Measurements from ENCODE around the gene TP53BP1. TPM values are rescaled to one million over a fixed set of nuclear protein-coding genes. Genes with fewer than 3 reads are reported as not detected.

The TP53BP1 gene
- total and polyA plus RNA-seq, 4 donors: 78.8 to 109 (median 88.8) TPM

GRCh38 chr15:43469867-43470266 is 23.1 kb downstream of the TP53BP1 start:
- H3K27ac ChIP-seq (ENCODE audit: low read depth, low read length): no peak overlapping the region
- H3K9me3 ChIP-seq (ENCODE audit: control insufficient read depth, insufficient read depth, low read length): no peaks in the 10 kb centered on the region
- H3K4me3 ChIP-seq (ENCODE audit: low read depth, low read length): no peak overlapping the region
- H3K36me3 ChIP-seq (ENCODE audit: control insufficient read depth, insufficient read depth, low read length): peaks cover 42% of the 10 kb centered on the region
- no peaks in the 10 kb centered on the region for H3K4me1 ChIP-seq (ENCODE audit: control insufficient read depth, insufficient read depth, low read length)
- no peak for DNase-seq (ENCODE audit: low read depth in 4 of 6, low spot score in 6 of 6)
- WGBS (ENCODE audit: insufficient coverage): no CpG with 5 or more reads among the region's 3 CpGs
- H3K27me3 ChIP-seq (ENCODE audit: control insufficient read depth, insufficient read depth, low read length): no peaks in the 10 kb centered on the region

GRCh38 chr15:43465100-43465499 is 27.9 kb downstream of the TP53BP1 start:
- H3K9me3 ChIP-seq (ENCODE audit: control insufficient read depth, insufficient read depth, low read length): no peaks in the 10 kb centered on the region
- WGBS (ENCODE audit: insufficient coverage): 90% methylated on average over 2 of the region's 2 CpGs
- H3K36me3 ChIP-seq (ENCODE audit: control insufficient read depth, insufficient read depth, low read length): peaks cover 43% of the 10 kb centered on the region
- no peaks in the 10 kb centered on the region for H3K27me3 ChIP-seq (ENCODE audit: control insufficient read depth, insufficient read depth, low read length)
- no peak overlapping the region for H3K27ac ChIP-seq (ENCODE audit: low read depth, low read length)
- DNase-seq (ENCODE audit: low read depth in 4 of 6, low spot score in 6 of 6): no peak
- H3K4me1 ChIP-seq (ENCODE audit: control insufficient read depth, insufficient read depth, low read length): no peaks in the 10 kb centered on the region
- no peak overlapping the region for H3K4me3 ChIP-seq (ENCODE audit: low read depth, low read length)

GRCh38 chr15:43463998-43464397 is 29.0 kb downstream of the TP53BP1 start:
- no peaks in the 10 kb centered on the region for H3K27me3 ChIP-seq (ENCODE audit: control insufficient read depth, insufficient read depth, low read length)
- no peak overlapping the region for H3K27ac ChIP-seq (ENCODE audit: low read depth, low read length)
- no peak for DNase-seq (ENCODE audit: low read depth in 4 of 6, low spot score in 6 of 6)
- no peak overlapping the region for H3K4me3 ChIP-seq (ENCODE audit: low read depth, low read length)
- peaks cover 48% of the 10 kb centered on the region for H3K36me3 ChIP-seq (ENCODE audit: control insufficient read depth, insufficient read depth, low read length)
- H3K4me1 ChIP-seq (ENCODE audit: control insufficient read depth, insufficient read depth, low read length): no peaks in the 10 kb centered on the region
- no CpG with 5 or more reads among the region's 1 CpG for WGBS (ENCODE audit: insufficient coverage)
- H3K9me3 ChIP-seq (ENCODE audit: control insufficient read depth, insufficient read depth, low read length): no peaks in the 10 kb centered on the region

- Histone ChIP-seq H3K4me1 (ENCODE audit: control insufficient read depth, insufficient read depth, low read length) (no peaks in the 10 kb centered on the region), H3K27me3 (ENCODE audit: control insufficient read depth, insufficient read depth, low read length) (no peaks in the 10 kb centered on the region), H3K4me3 (ENCODE audit: low read depth, low read length) (no peak overlapping the region), H3K36me3 (ENCODE audit: control insufficient read depth, insufficient read depth, low read length) (peaks cover 53% of the 10 kb centered on the region), H3K27ac (ENCODE audit: low read depth, low read length) (no peak overlapping the region), H3K9me3 (ENCODE audit: control insufficient read depth, insufficient read depth, low read length) (no peaks in the 10 kb centered on the region)
- no peak for DNase-seq (ENCODE audit: low read depth in 4 of 6, low spot score in 6 of 6)
- WGBS (ENCODE audit: insufficient coverage): no CpG with 5 or more reads among the region's 1 CpG
Measured at GRCh38 chr15:43463507-43463906, 29.4 kb downstream of the TP53BP1 start.

- no peaks in the 10 kb centered on the region for H3K4me1 ChIP-seq (ENCODE audit: control insufficient read depth, insufficient read depth, low read length)
- no peak for DNase-seq (ENCODE audit: low read depth in 4 of 6, low spot score in 6 of 6)
- WGBS (ENCODE audit: insufficient coverage): no CpG with 5 or more reads among the region's 1 CpG
- peaks cover 24% of the 10 kb centered on the region for H3K36me3 ChIP-seq (ENCODE audit: control insufficient read depth, insufficient read depth, low read length)
- no peaks in the 10 kb centered on the region for H3K27me3 ChIP-seq (ENCODE audit: control insufficient read depth, insufficient read depth, low read length)
- no peak overlapping the region for H3K27ac ChIP-seq (ENCODE audit: low read depth, low read length)
- no peak overlapping the region for H3K4me3 ChIP-seq (ENCODE audit: low read depth, low read length)
- no peaks in the 10 kb centered on the region for H3K9me3 ChIP-seq (ENCODE audit: control insufficient read depth, insufficient read depth, low read length)
Measured at GRCh38 chr15:43449981-43450380, 43.0 kb downstream of the TP53BP1 start.

- Histone ChIP-seq H3K4me3 (ENCODE audit: low read depth, low read length) (no peak overlapping the region), H3K27me3 (ENCODE audit: control insufficient read depth, insufficient read depth, low read length) (no peaks in the 10 kb centered on the region), H3K36me3 (ENCODE audit: control insufficient read depth, insufficient read depth, low read length) (peaks cover 17% of the 10 kb centered on the region), H3K27ac (ENCODE audit: low read depth, low read length) (no peak overlapping the region), H3K4me1 (ENCODE audit: control insufficient read depth, insufficient read depth, low read length) (no peaks in the 10 kb centered on the region), H3K9me3 (ENCODE audit: control insufficient read depth, insufficient read depth, low read length) (no peaks in the 10 kb centered on the region)
- WGBS (ENCODE audit: insufficient coverage): 86% methylated on average over 1 of the region's 2 CpGs
- DNase-seq (ENCODE audit: low read depth in 4 of 6, low spot score in 6 of 6): no peak
Measured at GRCh38 chr15:43446344-43446743, 46.6 kb downstream of the TP53BP1 start.

GRCh38 chr15:43441316-43441715 is 51.6 kb downstream of the TP53BP1 start:
- Histone ChIP-seq H3K36me3 (ENCODE audit: control insufficient read depth, insufficient read depth, low read length) (peaks cover 35% of the 10 kb centered on the region), H3K27ac (ENCODE audit: low read depth, low read length) (no peak overlapping the region), H3K27me3 (ENCODE audit: control insufficient read depth, insufficient read depth, low read length) (no peaks in the 10 kb centered on the region), H3K9me3 (ENCODE audit: control insufficient read depth, insufficient read depth, low read length) (no peaks in the 10 kb centered on the region), H3K4me3 (ENCODE audit: low read depth, low read length) (no peak overlapping the region), H3K4me1 (ENCODE audit: control insufficient read depth, insufficient read depth, low read length) (no peaks in the 10 kb centered on the region)
- peak in 1 of 6 donors; percentile 14 for DNase-seq (ENCODE audit: low read depth in 4 of 6, low spot score in 6 of 6)

GRCh38 chr15:43440721-43441281 is 52.2 kb downstream of the TP53BP1 start:
- no CpG with 5 or more reads among the region's 4 CpGs for WGBS (ENCODE audit: insufficient coverage)
- Histone ChIP-seq H3K9me3 (ENCODE audit: control insufficient read depth, insufficient read depth, low read length) (no peaks in the 10 kb centered on the region), H3K27me3 (ENCODE audit: control insufficient read depth, insufficient read depth, low read length) (no peaks in the 10 kb centered on the region), H3K36me3 (ENCODE audit: control insufficient read depth, insufficient read depth, low read length) (peaks cover 36% of the 10 kb centered on the region), H3K4me1 (ENCODE audit: control insufficient read depth, insufficient read depth, low read length) (no peaks in the 10 kb centered on the region), H3K4me3 (ENCODE audit: low read depth, low read length) (no peak overlapping the region), H3K27ac (ENCODE audit: low read depth, low read length) (no peak overlapping the region)
- DNase-seq (ENCODE audit: low read depth in 4 of 6, low spot score in 6 of 6): peak; percentile 4 to 72 (median 12)

GRCh38 chr15:43439268-43439667 is 53.7 kb downstream of the TP53BP1 start:
- DNase-seq (ENCODE audit: low read depth in 4 of 6, low spot score in 6 of 6): no peak
- H3K4me1 ChIP-seq (ENCODE audit: control insufficient read depth, insufficient read depth, low read length): no peaks in the 10 kb centered on the region
- no peaks in the 10 kb centered on the region for H3K9me3 ChIP-seq (ENCODE audit: control insufficient read depth, insufficient read depth, low read length)
- H3K36me3 ChIP-seq (ENCODE audit: control insufficient read depth, insufficient read depth, low read length): peaks cover 34% of the 10 kb centered on the region
- no CpG with 5 or more reads among the region's 3 CpGs for WGBS (ENCODE audit: insufficient coverage)
- H3K27me3 ChIP-seq (ENCODE audit: control insufficient read depth, insufficient read depth, low read length): no peaks in the 10 kb centered on the region
- H3K4me3 ChIP-seq (ENCODE audit: low read depth, low read length): no peak overlapping the region
- H3K27ac ChIP-seq (ENCODE audit: low read depth, low read length): no peak overlapping the region

GRCh38 chr15:43436395-43436794 is 56.6 kb downstream of the TP53BP1 start:
- Histone ChIP-seq H3K9me3 (ENCODE audit: control insufficient read depth, insufficient read depth, low read length) (no peaks in the 10 kb centered on the region), H3K27me3 (ENCODE audit: control insufficient read depth, insufficient read depth, low read length) (no peaks in the 10 kb centered on the region), H3K4me3 (ENCODE audit: low read depth, low read length) (no peak overlapping the region), H3K4me1 (ENCODE audit: control insufficient read depth, insufficient read depth, low read length) (no peaks in the 10 kb centered on the region), H3K36me3 (ENCODE audit: control insufficient read depth, insufficient read depth, low read length) (peaks cover 36% of the 10 kb centered on the region), H3K27ac (ENCODE audit: low read depth, low read length) (no peak overlapping the region)
- DNase-seq (ENCODE audit: low read depth in 4 of 6, low spot score in 6 of 6): no peak
- WGBS (ENCODE audit: insufficient coverage): 93% methylated on average over 2 of the region's 7 CpGs
